Erythroblast (primary cell): Measurements from ENCODE around the gene DAZAP1.

Experiments used
- GATA1 ChIP-seq: IDR thresholded peaks from 2 replicates; pipeline ENCODE4 v1.6.1; 2011; ENCODE audit warnings: low read depth, mild to moderate bottlenecking, control low read depth, low read length, moderate library complexity
- POLR2A ChIP-seq: IDR thresholded peaks from 2 replicates; pipeline ENCODE4 v1.6.1; 2011; ENCODE audit warnings: mild to moderate bottlenecking, low read length

- TF ChIP-seq POLR2A, result no peak
- TF ChIP-seq GATA1, result no peak
Observed at GRCh38 chr19:1394252-1395193, 12.9 kb upstream of the DAZAP1 start.
